Suprapubic skin (tissue), 3 donors: ENCODE measurements around the gene SLC46A1.

Source experiments
- POLR2AphosphoS5 ChIP-seq, 3 donors: sonication (generic); formaldehyde crosslinking; IDR thresholded peaks; one replicate each; pipeline ENCODE4 v1.6.1; 2017; ENCODE audit warnings: antibody characterized with exemption in 3 of 3
- TF ChIP-seq, protein P1 (sequence below), 2 donors: fragments of 200-600 bp in 1 of 2; fragments of 450-650 bp in 1 of 2; sonication (generic) in 1 of 2; IDR thresholded peaks; one replicate each; pipeline ENCODE4 v1.5.1; 2016 to 2019; ENCODE audit warnings: antibody characterized with exemption in 2 of 2, mild to moderate bottlenecking in 1 of 2, moderate library complexity in 1 of 2

DNA sequence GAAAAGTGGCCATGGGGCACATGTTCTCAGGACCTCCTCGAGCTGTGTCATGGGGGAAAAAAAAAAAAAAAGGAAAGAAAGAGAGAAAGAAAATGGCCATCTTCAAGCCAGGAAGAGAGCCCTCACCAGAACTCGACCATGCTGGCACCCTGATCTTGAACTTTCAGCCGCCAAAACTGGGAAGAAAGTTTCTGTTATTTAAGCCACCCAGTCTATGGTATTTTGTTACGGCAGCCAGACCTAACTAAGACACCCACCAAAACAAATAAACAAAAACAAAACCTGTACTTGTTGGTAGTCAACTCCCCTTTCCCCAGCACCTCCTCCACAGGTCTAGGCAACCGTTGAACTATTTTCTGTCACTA, 41.4 kb upstream of the SLC46A1 start:
- TF ChIP-seq, protein P1, sequence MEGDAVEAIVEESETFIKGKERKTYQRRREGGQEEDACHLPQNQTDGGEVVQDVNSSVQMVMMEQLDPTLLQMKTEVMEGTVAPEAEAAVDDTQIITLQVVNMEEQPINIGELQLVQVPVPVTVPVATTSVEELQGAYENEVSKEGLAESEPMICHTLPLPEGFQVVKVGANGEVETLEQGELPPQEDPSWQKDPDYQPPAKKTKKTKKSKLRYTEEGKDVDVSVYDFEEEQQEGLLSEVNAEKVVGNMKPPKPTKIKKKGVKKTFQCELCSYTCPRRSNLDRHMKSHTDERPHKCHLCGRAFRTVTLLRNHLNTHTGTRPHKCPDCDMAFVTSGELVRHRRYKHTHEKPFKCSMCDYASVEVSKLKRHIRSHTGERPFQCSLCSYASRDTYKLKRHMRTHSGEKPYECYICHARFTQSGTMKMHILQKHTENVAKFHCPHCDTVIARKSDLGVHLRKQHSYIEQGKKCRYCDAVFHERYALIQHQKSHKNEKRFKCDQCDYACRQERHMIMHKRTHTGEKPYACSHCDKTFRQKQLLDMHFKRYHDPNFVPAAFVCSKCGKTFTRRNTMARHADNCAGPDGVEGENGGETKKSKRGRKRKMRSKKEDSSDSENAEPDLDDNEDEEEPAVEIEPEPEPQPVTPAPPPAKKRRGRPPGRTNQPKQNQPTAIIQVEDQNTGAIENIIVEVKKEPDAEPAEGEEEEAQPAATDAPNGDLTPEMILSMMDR (IDR thresholded peaks at IDR 0.05): no peak
- TF ChIP-seq POLR2AphosphoS5 (IDR thresholded peaks at IDR 0.05): no peak
